ENCODE data around the gene TTC21A. TPM values are rescaled to one million over a fixed set of nuclear protein-coding genes. Genes with fewer than 3 reads are reported as not detected.

TTC21A gene
- total and polyA plus RNA-seq, 2 experiments from 2014 or later, result 1.8 to 2.0 TPM

- no peak for TF ChIP-seq ZNF462 (CRISPR knock-in tag; IDR thresholded peaks at IDR 0.05)
- TF ChIP-seq EZH2phosphoT487 (IDR thresholded peaks at IDR 0.05; ENCODE audit: unreplicated experiment), result no peak
- TF ChIP-seq ZNF114 (CRISPR knock-in tag; IDR thresholded peaks at IDR 0.05), result no peak
These were observed 22.5 kb downstream of the TTC21A start (continued) for GRCh38 chr3:39130026-39130425.

GRCh38 chr3:39130693-39131265 lies 23.3 kb downstream of the TTC21A start:
- no peaks in the 10 kb centered on the region for H3K27me3 ChIP-seq (ENCODE audit: insufficient read depth)
- Mint-ChIP-seq H3K36me3 (ENCODE audit: low read depth) (no peaks in the 10 kb centered on the region), H3K27ac (no peak overlapping the region), H3K27me3 (ENCODE audit: insufficient read depth, low read depth, poor library complexity) (peaks cover 6% of the 10 kb centered on the region), H3K9me3 (no peaks in the 10 kb centered on the region), H3K4me1 (peaks cover 6% of the 10 kb centered on the region; the same call in 2 of the 3 replicates), H3K4me3 (no peak overlapping the region)
- H4K20me1 ChIP-seq (replicated peaks; ENCODE audit: insufficient read depth), result no peaks in the 10 kb centered on the region
- no peak overlapping the region for H3K27ac ChIP-seq (ENCODE audit: low read depth)
- H3K9me2 ChIP-seq (ENCODE audit: insufficient read depth), result no peaks in the 10 kb centered on the region
- no peak for ATAC-seq
- no peak overlapping the region for H3K4me2 ChIP-seq
- H3K4me3 ChIP-seq, result no peak overlapping the region
- H3K36me3 ChIP-seq (ENCODE audit: insufficient read depth), result no peaks in the 10 kb centered on the region
- H2AFZ ChIP-seq, result no peak overlapping the region
- no peaks in the 10 kb centered on the region for H3F3A ChIP-seq (replicated peaks; ENCODE audit: low read depth)
- H3K79me2 ChIP-seq (replicated peaks; ENCODE audit: insufficient read depth), result no peaks in the 10 kb centered on the region
- H3K4me1 ChIP-seq (ENCODE audit: insufficient read depth), result no peaks in the 10 kb centered on the region
- no peak for DNase-seq (ENCODE audit: low spot score)
- TF ChIP-seq EZH2 (IDR thresholded peaks at IDR 0.05; ENCODE audit: low read depth, unreplicated experiment) (no peak), ZNF462 (CRISPR knock-in tag; IDR thresholded peaks at IDR 0.05) (no peak), POLR2AphosphoS5 (IDR thresholded peaks at IDR 0.05; ENCODE audit: low read depth) (no peak), ZNF331 (CRISPR knock-in tag; IDR thresholded peaks at IDR 0.05; ENCODE audit: low read depth) (no peak), CREB1 (CRISPR knock-in tag; IDR thresholded peaks at IDR 0.05; ENCODE audit: low read depth) (no peak), EZH2phosphoT487 (IDR thresholded peaks at IDR 0.05; ENCODE audit: unreplicated experiment) (no peak), STAT1 (IDR thresholded peaks at IDR 0.05; ENCODE audit: unreplicated experiment) (no peak), ZNF114 (CRISPR knock-in tag; IDR thresholded peaks at IDR 0.05) (no peak)

Measured in GM23338 (cell line).